KBM-7 (cell line): Measurements from ENCODE around the gene ATP5IF1.
A peak's percentile ranks its signal among the peaks of the same experiment; 100 is the strongest.

Experiments
- DNase-seq: peaks from one replicate; pipeline ENCODE4 v3.0.0-alpha.2; 2015
- in situ Hi-C: fragments of 300-500 bp; cut with MboI; formaldehyde crosslinking; loops from 2 replicates; pipeline ENCODE4 v1.14.3; 2020; ENCODE audit warnings: low sequenced_read_pairs, low pct_unique_long_range_greater_than_20kb, mixed read lengths

ATP5IF1 gene

GRCh38 chr1:28235755-28236655, at the start of gene ATP5IF1:
Gene ATP5IF1, plus strand, starts transcription at chr1:28236124. Its CDS starts 60 bp downstream, at chr1:28236184.
- in situ Hi-C loops: no loop called here
- DNase-seq: peak; percentile 98

GRCh38 chr1:28190337-28190979, 45.5 kb upstream of the ATP5IF1 start:
- in situ Hi-C loops: no loop called here
- no peak for DNase-seq

GRCh38 chr1:28190996-28191645, 44.8 kb upstream of the ATP5IF1 start:
- DNase-seq: no peak
- in situ Hi-C loops: no loop called here

GRCh38 chr1:28193701-28194161, 42.2 kb upstream of the ATP5IF1 start:
- DNase-seq: no peak
- in situ Hi-C loops: no loop called here

- in situ Hi-C loops: no loop called here
- DNase-seq: no peak
These were observed 41.4 kb upstream of the ATP5IF1 start for GRCh38 chr1:28194326-28195035.

GRCh38 chr1:28195780-28196179, 40.1 kb upstream of the ATP5IF1 start:
- DNase-seq: no peak
- in situ Hi-C loops: no loop called here

- DNase-seq: no peak
- in situ Hi-C loops: no loop called here
These were observed 39.6 kb upstream of the ATP5IF1 start for GRCh38 chr1:28196330-28196729.

GRCh38 chr1:28197682-28198415, 38.1 kb upstream of the ATP5IF1 start:
- in situ Hi-C loops: no loop called here
- no peak for DNase-seq

GRCh38 chr1:28199328-28200233, 36.3 kb upstream of the ATP5IF1 start:
- in situ Hi-C loops: no loop called here
- peak; percentile 32 for DNase-seq

- in situ Hi-C loops: no loop called here
- DNase-seq: no peak
These were observed 35.6 kb upstream of the ATP5IF1 start for GRCh38 chr1:28200234-28200873.

GRCh38 chr1:28205243-28205642, 30.7 kb upstream of the ATP5IF1 start:
- in situ Hi-C loops: no loop called here
- no peak for DNase-seq

GRCh38 chr1:28208818-28209441, 27.0 kb upstream of the ATP5IF1 start:
- in situ Hi-C loops: no loop called here
- DNase-seq: peak; percentile 78

GRCh38 chr1:28209700-28210099, 26.2 kb upstream of the ATP5IF1 start:
- in situ Hi-C loops: no loop called here
- DNase-seq: no peak

GRCh38 chr1:28213315-28213714, 22.6 kb upstream of the ATP5IF1 start:
- in situ Hi-C loops: no loop called here
- no peak for DNase-seq

- DNase-seq: no peak
These were observed 6.8 kb upstream of the ATP5IF1 start for GRCh38 chr1:28229089-28229488.

GRCh38 chr1:28229996-28230395, 5.9 kb upstream of the ATP5IF1 start:
- in situ Hi-C loops: no loop called here
- DNase-seq: no peak

More at GRCh38 chr1:28229089-28229488, 6.8 kb upstream of the ATP5IF1 start:
- in situ Hi-C loops: no loop called here
